Activated B cell treated with CpG ODN at 0.5 μM for 24 hours (primary cell): ENCODE data around the gene DRAXIN. TPM values are rescaled to one million over a fixed set of nuclear protein-coding genes. Genes with fewer than 3 reads are reported as not detected.
A peak's percentile ranks its signal among the peaks of the same experiment; 100 is the strongest.

Experiments
- ATAC-seq: fragments of 200-7000 bp; cut with Tn5 transposase; one replicate; pipeline ENCODE4 v1.10.0; 2021; ENCODE audit warnings: low read depth, mild to moderate bottlenecking, moderate library complexity
- CTCF ChIA-PET: fragments of 350-600 bp; sonication (Branson Sonifier 250); formaldehyde crosslinking; loops from one replicate; lab custom pipeline; 2021; ENCODE audit warnings: antibody characterized with exemption; lab: Charles Lee
- POLR2A ChIA-PET: fragments of 350-600 bp; sonication (Branson Sonifier 250); formaldehyde crosslinking; loops from one replicate; lab custom pipeline; 2021; ENCODE audit warnings: antibody characterized with exemption; lab: Charles Lee
- DNase-seq: peaks from one replicate; pipeline ENCODE4 v3.0.0; 2022
- H3K27ac Mint-ChIP-seq: one replicate; pipeline ENCODE4 v1.8.0; 2020; ENCODE audit warnings: mixed read lengths
- H3K27me3 Mint-ChIP-seq: one replicate; pipeline ENCODE4 v1.8.0; 2021; ENCODE audit warnings: mixed read lengths
- H3K36me3 Mint-ChIP-seq: one replicate; pipeline ENCODE4 v1.8.0; 2021; ENCODE audit warnings: low read depth, mixed read lengths
- H3K4me1 Mint-ChIP-seq: one replicate; pipeline ENCODE4 v1.8.0; 2021; ENCODE audit warnings: mixed read lengths
- H3K4me3 Mint-ChIP-seq: one replicate; pipeline ENCODE4 v1.8.0; 2020; ENCODE audit warnings: mild to moderate bottlenecking, mixed read lengths
- H3K9me3 Mint-ChIP-seq: one replicate; pipeline ENCODE4 v1.8.0; 2020; ENCODE audit warnings: mixed read lengths
- intact Hi-C: fragments of 100-400 bp; cut with micrococcal nuclease; formaldehyde crosslinking; loops from one replicate; pipeline ENCODE4 v1.15.1; 2024
- total RNA-seq: library from RNA; stranded (reverse); gene quantifications from 2 replicates; pipeline ENCODE4 v1.2.3, GENCODE V29; 2022
- TF ChIP-seq, protein P1 (sequence below): fragments of 200-600 bp; IDR thresholded peaks from one replicate; pipeline ENCODE4 v1.8.0; 2022; ENCODE audit warnings: antibody characterized with exemption, mild to moderate bottlenecking

DRAXIN gene
- total RNA-seq, 1 donor from 2014 or later: 0.18 TPM

DNA sequence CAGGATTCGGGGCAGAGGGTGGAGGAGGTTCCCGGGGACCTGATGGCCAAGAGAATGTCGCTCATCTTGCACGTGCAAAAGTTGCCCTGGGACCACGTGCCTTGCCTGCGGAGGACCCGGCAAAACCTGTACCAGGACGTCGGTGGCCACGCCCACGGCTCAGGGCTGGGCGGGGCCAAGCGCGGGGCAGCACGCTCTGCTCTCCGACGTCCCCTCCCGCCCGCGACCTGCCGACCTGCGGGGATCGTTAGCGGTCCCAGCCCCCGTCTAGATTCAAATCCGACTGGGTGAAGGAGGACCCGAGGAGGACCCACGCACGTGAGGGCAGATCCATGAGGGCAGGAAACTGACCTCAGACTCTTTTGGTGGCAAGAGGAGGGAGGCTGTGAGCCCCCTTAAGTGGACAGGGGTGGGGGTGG is 70.5 kb downstream of the DRAXIN start, which contains the start of gene C1orf167:
TSS of gene C1orf167 (plus strand) at position 206 of the 419 bp plus-strand sequence. CDS start 2,208 bp downstream, outside the sequence.
- POLR2A ChIA-PET: no interaction called here
- H3K36me3 Mint-ChIP-seq: no peaks in the 10 kb centered on the region

DNA sequence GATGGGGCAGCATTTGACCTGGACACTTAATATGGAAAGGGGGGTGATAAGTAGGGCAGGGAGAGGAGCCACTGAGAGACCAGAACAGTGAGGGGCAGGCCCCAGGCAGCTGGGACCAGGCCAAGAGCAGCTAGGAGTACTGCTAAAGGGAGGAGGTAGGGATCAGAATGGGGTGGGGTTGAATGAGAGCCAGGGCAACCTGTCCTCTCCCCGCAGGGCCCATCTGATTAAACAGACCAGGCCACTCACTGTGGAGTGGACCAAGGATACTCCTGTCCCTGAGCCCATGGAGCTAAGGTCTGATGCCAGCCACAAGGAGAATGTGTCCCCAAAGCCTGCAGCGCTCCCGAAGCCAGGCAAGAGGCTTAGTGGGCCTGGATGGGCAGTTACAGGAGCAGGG is 72.6 kb downstream of the DRAXIN start:
- no peak overlapping the region for H3K27ac Mint-ChIP-seq
- TF ChIP-seq, protein P1, sequence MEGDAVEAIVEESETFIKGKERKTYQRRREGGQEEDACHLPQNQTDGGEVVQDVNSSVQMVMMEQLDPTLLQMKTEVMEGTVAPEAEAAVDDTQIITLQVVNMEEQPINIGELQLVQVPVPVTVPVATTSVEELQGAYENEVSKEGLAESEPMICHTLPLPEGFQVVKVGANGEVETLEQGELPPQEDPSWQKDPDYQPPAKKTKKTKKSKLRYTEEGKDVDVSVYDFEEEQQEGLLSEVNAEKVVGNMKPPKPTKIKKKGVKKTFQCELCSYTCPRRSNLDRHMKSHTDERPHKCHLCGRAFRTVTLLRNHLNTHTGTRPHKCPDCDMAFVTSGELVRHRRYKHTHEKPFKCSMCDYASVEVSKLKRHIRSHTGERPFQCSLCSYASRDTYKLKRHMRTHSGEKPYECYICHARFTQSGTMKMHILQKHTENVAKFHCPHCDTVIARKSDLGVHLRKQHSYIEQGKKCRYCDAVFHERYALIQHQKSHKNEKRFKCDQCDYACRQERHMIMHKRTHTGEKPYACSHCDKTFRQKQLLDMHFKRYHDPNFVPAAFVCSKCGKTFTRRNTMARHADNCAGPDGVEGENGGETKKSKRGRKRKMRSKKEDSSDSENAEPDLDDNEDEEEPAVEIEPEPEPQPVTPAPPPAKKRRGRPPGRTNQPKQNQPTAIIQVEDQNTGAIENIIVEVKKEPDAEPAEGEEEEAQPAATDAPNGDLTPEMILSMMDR: no peak
- intact Hi-C loops: no loop called here
- peaks cover 16% of the 10 kb centered on the region for H3K27me3 Mint-ChIP-seq
- H3K4me3 Mint-ChIP-seq: no peak overlapping the region
- H3K4me1 Mint-ChIP-seq: peaks cover 7% of the 10 kb centered on the region
- DNase-seq (no peak), ATAC-seq (no peak)
- ChIA-PET CTCF (no interaction called here), POLR2A (no interaction called here)
- H3K36me3 Mint-ChIP-seq: no peaks in the 10 kb centered on the region
- no peaks in the 10 kb centered on the region for H3K9me3 Mint-ChIP-seq

More for the DNA sequence above, 70.5 kb downstream of the DRAXIN start, which contains the start of gene C1orf167:
- CTCF ChIA-PET: no interaction called here
- Mint-ChIP-seq H3K27me3 (peaks cover 17% of the 10 kb centered on the region), H3K4me3 (peak within 1 kb of the TSS; percentile 15), H3K27ac (no peak within 1 kb of the TSS), H3K4me1 (peaks cover 7% of the 10 kb centered on the region), H3K9me3 (no peaks in the 10 kb centered on the region)
- intact Hi-C loops: no loop called here
- TF ChIP-seq, protein P1: no peak
- peak; percentile 54 for ATAC-seq
- DNase-seq: no peak

DNA sequence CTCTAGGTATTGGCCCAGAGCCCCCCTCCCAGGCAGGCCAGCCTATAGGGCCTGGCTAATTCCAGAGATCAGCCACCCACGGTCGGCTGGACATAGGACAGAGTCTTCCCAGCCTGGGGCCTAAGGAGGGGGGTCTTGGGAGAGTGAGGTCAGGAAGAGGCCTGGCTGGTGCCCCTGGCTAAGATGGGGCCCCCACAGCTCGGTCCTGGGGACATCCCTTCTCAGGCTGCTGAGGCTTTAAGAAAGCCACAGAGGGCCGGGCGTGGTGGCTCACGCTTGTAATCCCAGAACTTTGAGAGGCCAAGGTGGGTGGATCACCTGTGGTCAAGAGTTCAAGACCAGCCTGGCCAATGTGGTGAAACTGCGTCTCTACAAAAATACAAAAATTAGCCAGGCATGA is 73.0 kb downstream of the DRAXIN start:
- intact Hi-C loops: no loop called here
- no peaks in the 10 kb centered on the region for H3K9me3 Mint-ChIP-seq
- TF ChIP-seq, protein P1: no peak
- ChIA-PET POLR2A (no interaction called here), CTCF (no interaction called here)
- H3K27ac Mint-ChIP-seq: no peak overlapping the region
- H3K27me3 Mint-ChIP-seq: peaks cover 16% of the 10 kb centered on the region
- no peak overlapping the region for H3K4me3 Mint-ChIP-seq
- DNase-seq: no peak
- no peak for ATAC-seq
- no peaks in the 10 kb centered on the region for H3K36me3 Mint-ChIP-seq
- peaks cover 7% of the 10 kb centered on the region for H3K4me1 Mint-ChIP-seq

DNA sequence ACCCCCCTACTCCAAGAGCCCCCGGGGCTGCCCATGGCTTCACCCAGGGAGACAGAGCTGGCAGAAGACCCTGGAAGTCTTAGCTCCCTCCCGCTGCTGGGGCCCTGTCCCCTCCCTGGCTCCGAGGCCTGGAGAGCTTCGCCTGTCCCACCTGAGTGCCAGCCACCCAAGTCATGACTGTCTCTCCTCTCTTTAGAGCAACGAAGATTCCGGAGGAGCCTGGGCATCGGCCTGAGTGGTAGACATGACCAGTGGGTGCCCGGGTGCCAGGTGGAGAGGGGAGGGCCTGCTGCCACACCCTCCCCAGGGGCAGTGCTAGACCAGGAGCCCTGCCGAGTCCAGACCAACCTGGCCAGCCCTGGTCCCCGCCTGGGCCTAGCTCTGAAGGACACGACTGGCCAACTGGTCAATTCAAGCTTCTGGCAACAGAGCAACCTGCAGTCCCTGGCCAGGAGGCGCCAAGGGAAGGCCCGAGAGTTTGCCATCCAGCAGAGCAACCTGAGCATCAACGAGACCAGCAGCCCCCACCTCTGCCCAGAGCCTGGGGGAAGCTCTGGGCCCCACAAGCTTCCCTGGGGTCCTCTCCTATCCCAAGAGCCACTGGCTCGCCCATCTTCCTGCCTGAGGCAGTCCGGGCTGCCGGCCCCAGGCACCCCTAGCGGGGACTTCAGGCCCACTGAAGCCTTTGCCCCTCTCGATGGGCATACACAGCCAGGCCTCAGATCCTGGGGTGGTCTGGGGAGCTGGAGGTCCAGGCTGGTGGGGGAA is 74.3 kb downstream of the DRAXIN start:
- peaks cover 7% of the 10 kb centered on the region for H3K4me1 Mint-ChIP-seq
- no peak for ATAC-seq
- TF ChIP-seq, protein P1: no peak
- no peak for DNase-seq
- ChIA-PET POLR2A (interaction anchor here (0.7 kb wide), 1 partner anchor 28 kb away, joined by 6 read pairs; no protein-coding TSS in a partner anchor), CTCF (no interaction called here)
- no peaks in the 10 kb centered on the region for H3K36me3 Mint-ChIP-seq
- H3K4me3 Mint-ChIP-seq: no peak overlapping the region
- intact Hi-C loops: no loop called here
- peaks cover 13% of the 10 kb centered on the region for H3K27me3 Mint-ChIP-seq
- H3K9me3 Mint-ChIP-seq: no peaks in the 10 kb centered on the region
- H3K27ac Mint-ChIP-seq: no peak overlapping the region

DNA sequence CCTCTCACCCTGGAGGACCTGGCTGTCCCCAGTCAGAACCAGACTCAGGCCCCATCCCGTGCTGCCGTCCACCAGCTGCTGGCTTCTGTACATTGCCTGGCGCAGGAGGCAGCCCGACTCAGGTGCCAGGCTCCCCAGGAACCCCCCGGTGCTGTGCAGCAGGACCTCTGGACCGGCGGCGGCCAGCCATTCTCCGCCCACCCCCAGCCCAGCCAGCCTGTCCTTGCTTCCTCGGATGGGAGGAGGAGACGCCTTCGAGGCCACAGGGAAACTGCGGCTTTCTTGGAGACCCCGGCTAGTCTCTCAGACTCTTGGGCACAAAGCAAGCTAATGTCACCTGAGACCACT is 74.9 kb downstream of the DRAXIN start:
- TF ChIP-seq, protein P1: no peak
- peaks cover 7% of the 10 kb centered on the region for H3K4me1 Mint-ChIP-seq
- H3K4me3 Mint-ChIP-seq: no peak overlapping the region
- DNase-seq (no peak), ATAC-seq (no peak)
- ChIA-PET CTCF (no interaction called here), POLR2A (no interaction called here)
- H3K27me3 Mint-ChIP-seq: peaks cover 9% of the 10 kb centered on the region
- intact Hi-C loops: no loop called here
- no peaks in the 10 kb centered on the region for H3K36me3 Mint-ChIP-seq
- no peaks in the 10 kb centered on the region for H3K9me3 Mint-ChIP-seq
- H3K27ac Mint-ChIP-seq: no peak overlapping the region
